Head of caudate nucleus (tissue), 42 donors: ENCODE data around the gene HOXD8.

Source experiments
- DNase-seq, 42 donors: peaks; one replicate each; pipeline versions ENCODE4 v3.0.0 to v3.0.0-alpha.2; 2020 to 2021; ENCODE audit warnings: mixed read lengths in 7 of 42
- intact Hi-C: fragments of 100-400 bp; cut with DNase I; formaldehyde crosslinking; loops from one replicate; pipeline ENCODE4 v1.15.0; 2022

Gene HOXD8

GRCh38 chr2:176110415-176111308 is 18.8 kb upstream of the HOXD8 start:
- intact Hi-C loops, result no loop called here
- no peak for DNase-seq

- DNase-seq, result peak in 5 of 42 donors; percentile 14 to 50 (median 19)
- intact Hi-C loops, result no loop called here
Measured at GRCh38 chr2:176111309-176111663, 18.2 kb upstream of the HOXD8 start.

GRCh38 chr2:176111846-176112374 is 17.6 kb upstream of the HOXD8 start:
- DNase-seq, result no peak
- intact Hi-C loops, result no loop called here

- no peak for DNase-seq
- intact Hi-C loops, result no loop called here
Measured at GRCh38 chr2:176112375-176113302, 16.9 kb upstream of the HOXD8 start.

GRCh38 chr2:176114120-176114929 is 15.2 kb upstream of the HOXD8 start:
- intact Hi-C loops, result no loop called here
- DNase-seq, result no peak

- intact Hi-C loops, result no loop called here
- no peak for DNase-seq
Measured at GRCh38 chr2:176114930-176115625, 14.4 kb upstream of the HOXD8 start.

- intact Hi-C loops, result no loop called here
Measured at GRCh38 chr2:176115883-176116813, 13.4 kb upstream of the HOXD8 start, which contains the start of gene HOXD10. Gene HOXD10 (plus strand): TSS chr2:176116778. CDS start chr2:176116834, 56 bp downstream.

GRCh38 chr2:176117162-176117822 is 12.2 kb upstream of the HOXD8 start:
- DNase-seq, result no peak
- intact Hi-C loops, result no loop called here

More at GRCh38 chr2:176115883-176116813, 13.4 kb upstream of the HOXD8 start, which contains the start of gene HOXD10:
- no peak for DNase-seq

- DNase-seq, result no peak
- intact Hi-C loops, result no loop called here
Measured at GRCh38 chr2:176117823-176118371, 11.6 kb upstream of the HOXD8 start.

GRCh38 chr2:176118601-176119339 is 10.7 kb upstream of the HOXD8 start:
- no peak for DNase-seq
- intact Hi-C loops, result no loop called here

- intact Hi-C loops, result no loop called here
- no peak for DNase-seq
Measured at GRCh38 chr2:176120364-176121189, 8.9 kb upstream of the HOXD8 start.

GRCh38 chr2:176121190-176122051 is 8.1 kb upstream of the HOXD8 start:
- no peak for DNase-seq
- intact Hi-C loops, result no loop called here

- intact Hi-C loops, result no loop called here
Measured at GRCh38 chr2:176122052-176122682, 7.3 kb upstream of the HOXD8 start.

More at GRCh38 chr2:176122052-176122682, 7.3 kb upstream of the HOXD8 start:
- DNase-seq, result no peak
